Testis (tissue), 2 donors: ENCODE measurements around the gene TOR1AIP2.

ENCODE experiments used
- CTCF ChIP-seq, 3 experiments: fragments of 450-650 bp in 2 of 3; fragments of 200-600 bp in 1 of 3; sonication (generic) in 1 of 3; IDR thresholded peaks; one replicate each; pipeline ENCODE4 v1.5.1; 2016 to 2019; ENCODE audit warnings: antibody characterized with exemption in 3 of 3, mild to moderate bottlenecking in 2 of 3, moderate library complexity in 1 of 3
- POLR2A ChIP-seq: fragments of 450-650 bp; IDR thresholded peaks from one replicate; pipeline ENCODE4 v1.6.1; 2017; ENCODE audit warnings: antibody characterized with exemption, mild to moderate bottlenecking, moderate library complexity

DNA sequence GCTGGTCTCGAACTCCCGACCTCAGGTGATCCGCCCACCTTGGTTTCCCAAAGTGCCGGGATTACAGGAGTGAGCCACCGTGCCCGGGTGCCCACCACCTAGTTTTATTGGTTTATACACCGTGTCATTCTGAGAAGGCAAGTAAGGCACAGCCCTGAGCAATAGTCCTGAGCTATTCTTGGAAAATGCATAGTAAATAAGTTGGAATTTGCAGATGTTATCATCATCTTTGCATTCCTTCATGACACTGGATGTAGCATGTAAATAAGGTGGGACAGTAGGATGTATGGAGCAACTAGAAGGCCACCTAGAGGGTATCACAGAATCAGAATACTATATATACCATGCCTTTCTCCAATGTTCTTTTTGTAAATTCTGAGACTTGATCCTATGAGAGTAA is 11.0 kb downstream of the TOR1AIP2 start:
- TF ChIP-seq POLR2A (no peak), CTCF (IDR thresholded peaks at IDR 0.05) (no peak)
